Loucy (cell line): ENCODE measurements around the gene ROPN1B.

Source experiments
- EZH2phosphoT487 ChIP-seq: fragments of 200-600 bp; IDR thresholded peaks from 2 replicates; pipeline ENCODE4 v1.6.1; 2018; ENCODE audit warnings: antibody characterized with exemption, mild to moderate bottlenecking, moderate library complexity, borderline replicate concordance
- TF ChIP-seq, protein P1 (sequence below): fragments of 200-600 bp; sonication (generic); conservative IDR thresholded peaks from 2 replicates; pipeline ENCODE4 v1.5.1; 2014; ENCODE audit warnings: mild to moderate bottlenecking, antibody characterized with exemption, low read length

- TF ChIP-seq, protein P1, sequence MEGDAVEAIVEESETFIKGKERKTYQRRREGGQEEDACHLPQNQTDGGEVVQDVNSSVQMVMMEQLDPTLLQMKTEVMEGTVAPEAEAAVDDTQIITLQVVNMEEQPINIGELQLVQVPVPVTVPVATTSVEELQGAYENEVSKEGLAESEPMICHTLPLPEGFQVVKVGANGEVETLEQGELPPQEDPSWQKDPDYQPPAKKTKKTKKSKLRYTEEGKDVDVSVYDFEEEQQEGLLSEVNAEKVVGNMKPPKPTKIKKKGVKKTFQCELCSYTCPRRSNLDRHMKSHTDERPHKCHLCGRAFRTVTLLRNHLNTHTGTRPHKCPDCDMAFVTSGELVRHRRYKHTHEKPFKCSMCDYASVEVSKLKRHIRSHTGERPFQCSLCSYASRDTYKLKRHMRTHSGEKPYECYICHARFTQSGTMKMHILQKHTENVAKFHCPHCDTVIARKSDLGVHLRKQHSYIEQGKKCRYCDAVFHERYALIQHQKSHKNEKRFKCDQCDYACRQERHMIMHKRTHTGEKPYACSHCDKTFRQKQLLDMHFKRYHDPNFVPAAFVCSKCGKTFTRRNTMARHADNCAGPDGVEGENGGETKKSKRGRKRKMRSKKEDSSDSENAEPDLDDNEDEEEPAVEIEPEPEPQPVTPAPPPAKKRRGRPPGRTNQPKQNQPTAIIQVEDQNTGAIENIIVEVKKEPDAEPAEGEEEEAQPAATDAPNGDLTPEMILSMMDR, result no peak
- no peak for TF ChIP-seq EZH2phosphoT487
These were observed 52.2 kb downstream of the ROPN1B start for GRCh38 chr3:126021224-126021623.
